Measurements from ENCODE around the gene WNT8A. TPM values are rescaled to one million over a fixed set of nuclear protein-coding genes. Genes with fewer than 3 reads are reported as not detected.

The WNT8A gene
- total RNA-seq, 4 donors from 2014 or later: not detected

DNA sequence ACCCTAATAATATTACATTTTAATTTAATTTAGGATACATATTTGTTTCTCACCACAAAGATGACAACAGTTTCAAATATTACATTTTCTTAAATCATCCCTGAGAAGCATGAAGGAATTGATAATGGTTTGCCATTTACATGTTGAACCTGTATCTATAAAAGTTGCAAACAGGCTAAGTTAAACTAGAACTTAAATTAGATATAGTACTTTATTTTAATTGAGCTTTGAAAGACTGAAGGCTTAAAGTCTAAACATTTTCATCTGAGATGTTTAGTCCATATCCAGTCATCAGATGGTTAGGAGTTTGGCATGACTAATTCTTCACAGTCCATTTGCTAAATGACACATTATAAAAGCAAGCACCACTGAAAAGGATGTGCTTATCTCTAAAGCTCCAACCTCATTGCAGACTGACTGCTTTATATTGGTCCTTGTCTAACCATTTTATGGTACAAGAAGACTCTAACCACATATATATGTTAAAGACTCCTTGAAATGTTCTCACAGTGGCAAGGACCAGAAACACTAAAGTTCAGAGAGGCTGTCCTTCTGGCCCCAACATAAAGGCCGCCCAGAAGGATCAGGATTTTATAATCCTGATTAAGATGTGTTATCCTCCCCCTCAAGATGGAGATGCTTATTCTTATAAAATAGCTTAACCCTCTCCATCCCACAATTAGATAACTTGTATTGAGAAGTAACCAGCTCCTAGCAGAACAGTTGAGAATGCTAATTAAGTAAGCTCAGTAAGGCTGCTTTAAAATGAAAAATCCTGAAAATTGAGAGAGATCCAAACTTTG lies 25.8 kb downstream of the WNT8A start:
- TF ChIP-seq, protein P1, sequence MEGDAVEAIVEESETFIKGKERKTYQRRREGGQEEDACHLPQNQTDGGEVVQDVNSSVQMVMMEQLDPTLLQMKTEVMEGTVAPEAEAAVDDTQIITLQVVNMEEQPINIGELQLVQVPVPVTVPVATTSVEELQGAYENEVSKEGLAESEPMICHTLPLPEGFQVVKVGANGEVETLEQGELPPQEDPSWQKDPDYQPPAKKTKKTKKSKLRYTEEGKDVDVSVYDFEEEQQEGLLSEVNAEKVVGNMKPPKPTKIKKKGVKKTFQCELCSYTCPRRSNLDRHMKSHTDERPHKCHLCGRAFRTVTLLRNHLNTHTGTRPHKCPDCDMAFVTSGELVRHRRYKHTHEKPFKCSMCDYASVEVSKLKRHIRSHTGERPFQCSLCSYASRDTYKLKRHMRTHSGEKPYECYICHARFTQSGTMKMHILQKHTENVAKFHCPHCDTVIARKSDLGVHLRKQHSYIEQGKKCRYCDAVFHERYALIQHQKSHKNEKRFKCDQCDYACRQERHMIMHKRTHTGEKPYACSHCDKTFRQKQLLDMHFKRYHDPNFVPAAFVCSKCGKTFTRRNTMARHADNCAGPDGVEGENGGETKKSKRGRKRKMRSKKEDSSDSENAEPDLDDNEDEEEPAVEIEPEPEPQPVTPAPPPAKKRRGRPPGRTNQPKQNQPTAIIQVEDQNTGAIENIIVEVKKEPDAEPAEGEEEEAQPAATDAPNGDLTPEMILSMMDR (IDR thresholded peaks at IDR 0.05; ENCODE audit: low read depth): no peak

DNA sequence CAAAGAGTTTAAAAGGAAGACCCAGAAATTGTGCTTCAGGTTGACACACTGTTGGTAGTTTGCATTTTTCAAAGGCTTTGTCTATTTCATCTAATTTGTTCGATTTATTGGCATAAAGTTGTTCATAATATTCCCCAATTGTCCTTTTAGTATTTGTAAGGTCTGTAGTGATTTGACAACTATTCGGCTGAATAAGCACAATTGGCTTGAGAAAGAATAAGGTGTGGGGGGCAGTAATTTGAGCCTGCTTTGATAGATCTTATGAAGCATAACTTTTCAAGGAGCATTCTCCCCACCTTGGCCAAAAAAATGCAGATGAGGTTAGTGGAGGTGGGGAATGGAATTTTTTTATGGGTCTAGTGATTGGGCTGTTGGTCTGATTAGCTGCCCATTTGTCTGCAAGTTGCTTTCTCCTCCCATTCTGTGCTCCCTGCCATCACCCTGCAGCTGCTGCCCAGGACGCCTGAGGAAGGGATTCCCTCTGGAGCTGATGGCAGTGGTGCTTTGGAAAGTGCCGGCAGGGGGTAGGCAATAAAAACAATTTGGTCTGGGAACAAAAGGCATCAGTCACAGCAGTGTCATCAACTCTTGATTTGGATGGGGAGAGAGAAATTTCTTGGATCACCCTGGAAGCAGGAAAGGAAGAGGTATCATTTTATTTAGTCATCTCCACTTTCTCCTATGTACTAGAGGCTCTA lies 26.6 kb downstream of the WNT8A start:
- TF ChIP-seq, protein P1 (IDR thresholded peaks at IDR 0.05; ENCODE audit: low read depth): no peak

DNA sequence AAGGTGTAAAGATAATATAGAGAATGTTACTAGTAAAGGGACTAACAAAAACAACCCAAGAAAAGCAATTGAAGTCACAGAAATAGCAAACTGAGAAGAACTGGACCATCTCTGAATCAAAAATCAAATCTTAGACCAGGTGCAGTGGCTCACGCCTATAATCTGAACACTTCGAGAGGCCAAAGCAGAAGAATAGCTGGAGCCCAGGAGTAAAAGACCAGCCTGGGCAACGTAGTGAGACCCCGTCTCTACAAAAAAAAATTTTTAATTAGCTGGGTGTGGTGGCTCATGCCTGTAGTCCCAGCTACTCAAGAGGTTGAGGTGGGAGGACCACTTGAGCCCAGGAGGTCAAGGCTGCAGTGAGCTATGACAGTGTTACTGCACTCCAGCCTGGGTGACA lies 27.3 kb downstream of the WNT8A start:
- TF ChIP-seq, protein P1 (IDR thresholded peaks at IDR 0.05; ENCODE audit: low read depth): no peak

DNA sequence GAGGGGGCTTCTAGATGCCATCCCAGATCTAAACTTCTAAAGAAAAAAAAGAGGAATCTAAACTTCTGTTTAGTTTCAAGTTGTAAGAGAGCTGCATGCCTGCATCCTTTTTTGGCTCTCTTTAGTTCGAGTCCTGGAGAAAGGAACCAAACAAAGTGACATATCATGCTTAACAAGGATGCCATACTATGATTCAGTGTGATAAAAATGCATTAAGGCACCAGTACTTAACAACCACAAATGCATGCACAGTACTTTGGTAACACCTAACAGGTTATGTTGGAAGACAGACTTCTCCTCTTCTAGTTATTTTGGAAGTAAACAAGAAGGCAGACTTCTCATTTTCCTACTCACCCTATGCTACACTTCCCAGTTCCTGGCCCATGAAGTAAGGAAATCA lies 28.1 kb downstream of the WNT8A start:
- TF ChIP-seq, protein P1 (IDR thresholded peaks at IDR 0.05; ENCODE audit: low read depth): no peak

DNA sequence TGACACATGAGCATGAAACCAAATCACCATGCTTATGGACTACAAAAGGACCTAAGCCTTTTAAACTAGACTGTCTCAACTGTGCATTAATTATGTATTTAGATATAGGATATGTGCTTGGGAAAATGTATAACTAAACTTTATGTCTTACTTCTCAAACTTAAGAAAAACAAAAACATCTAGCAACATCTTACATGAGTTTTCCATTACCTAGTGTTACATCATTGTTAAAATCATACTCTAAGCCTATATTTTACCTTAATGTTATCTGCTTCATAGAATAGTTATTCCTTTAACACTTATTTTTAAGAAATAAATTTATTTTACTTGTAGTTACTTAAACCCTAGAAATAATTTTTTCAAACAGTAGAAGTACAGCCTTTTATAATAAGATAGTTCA lies 31.4 kb downstream of the WNT8A start:
- TF ChIP-seq, protein P1 (IDR thresholded peaks at IDR 0.05; ENCODE audit: low read depth): no peak

DNA sequence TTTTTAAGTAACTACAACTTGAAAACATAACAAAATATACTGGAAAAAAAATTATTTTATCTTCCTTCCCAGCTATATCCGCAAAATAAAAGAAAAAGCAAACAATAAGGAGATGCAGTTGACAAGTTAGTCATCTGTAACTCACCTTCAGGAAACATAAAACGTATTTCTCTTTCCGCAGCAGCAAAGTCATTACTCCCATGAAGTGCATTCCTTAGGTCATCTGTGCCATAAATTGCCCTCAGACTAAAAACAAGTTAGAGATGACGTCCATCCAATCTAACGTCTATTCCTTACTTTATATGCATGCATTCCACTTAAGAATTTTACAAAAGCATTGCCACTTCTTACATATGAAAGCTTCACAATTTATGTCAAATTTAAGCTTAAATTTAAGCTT lies 44.5 kb downstream of the WNT8A start:
- TF ChIP-seq, protein P1 (IDR thresholded peaks at IDR 0.05; ENCODE audit: low read depth): no peak

DNA sequence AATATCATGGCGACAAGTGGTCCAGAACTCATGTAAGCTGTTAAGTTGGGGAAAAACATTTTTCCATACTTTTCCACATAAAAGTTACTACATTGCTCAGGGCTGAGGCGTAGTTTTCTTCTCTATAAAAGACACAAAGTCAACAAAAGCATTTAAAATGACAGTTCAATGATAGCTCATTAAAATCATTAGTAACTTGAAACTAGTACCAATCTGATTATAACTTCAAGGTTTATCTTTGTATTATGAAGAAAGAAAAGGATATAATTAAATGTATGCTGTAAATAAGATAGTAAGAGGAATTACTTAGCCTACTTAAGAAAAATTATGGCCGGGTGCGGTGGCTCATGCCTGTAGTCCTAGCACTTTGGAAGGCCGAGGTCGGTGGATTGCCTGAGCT lies 45.5 kb downstream of the WNT8A start:
- TF ChIP-seq, protein P1 (IDR thresholded peaks at IDR 0.05; ENCODE audit: low read depth): no peak
